ENCODE data around the gene INSM1. TPM values are rescaled to one million over a fixed set of nuclear protein-coding genes. Genes with fewer than 3 reads are reported as not detected.

Gene INSM1
- total RNA-seq, 1 donor from 2014 or later, result not detected

DNA sequence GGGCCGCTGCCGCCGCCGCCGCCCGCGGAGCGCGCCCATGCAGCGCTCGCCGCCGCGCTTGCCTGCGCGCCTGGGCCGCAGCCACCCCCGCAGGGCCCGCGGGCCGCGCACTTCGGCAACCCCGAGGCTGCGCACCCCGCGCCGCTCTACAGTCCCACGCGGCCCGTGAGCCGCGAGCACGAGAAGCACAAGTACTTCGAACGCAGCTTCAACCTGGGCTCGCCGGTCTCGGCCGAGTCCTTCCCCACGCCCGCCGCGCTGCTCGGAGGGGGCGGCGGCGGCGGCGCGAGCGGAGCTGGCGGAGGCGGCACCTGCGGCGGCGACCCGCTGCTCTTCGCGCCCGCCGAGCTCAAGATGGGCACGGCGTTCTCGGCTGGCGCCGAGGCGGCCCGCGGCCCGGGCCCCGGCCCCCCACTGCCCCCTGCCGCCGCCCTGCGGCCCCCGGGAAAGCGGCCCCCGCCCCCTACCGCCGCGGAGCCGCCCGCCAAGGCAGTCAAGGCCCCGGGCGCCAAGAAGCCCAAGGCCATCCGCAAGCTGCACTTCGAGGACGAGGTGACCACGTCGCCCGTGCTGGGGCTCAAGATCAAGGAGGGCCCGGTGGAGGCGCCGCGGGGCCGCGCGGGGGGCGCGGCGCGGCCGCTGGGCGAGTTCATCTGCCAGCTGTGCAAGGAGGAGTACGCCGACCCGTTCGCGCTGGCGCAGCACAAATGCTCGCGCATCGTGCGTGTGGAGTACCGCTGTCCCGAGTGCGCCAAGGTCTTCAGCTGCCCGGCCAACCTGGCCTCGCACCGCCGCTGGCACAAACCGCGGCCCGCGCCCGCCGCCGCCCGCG lies 730 bp downstream of the INSM1 start:
- Histone ChIP-seq H3K9me3 (no peaks in the 10 kb centered on the region), H3K27ac (no peak overlapping the region), H3K4me1 (peaks cover 41% of the 10 kb centered on the region), H3K27me3 (peaks cover 22% of the 10 kb centered on the region), H3K4me3 (peak overlapping the region; percentile 11 to 30), H3K36me3 (no peaks in the 10 kb centered on the region)
- no peak for DNase-seq (ENCODE audit: extremely low spot score in 2 of 2)
- intact Hi-C loops (cut with DNase I), result no loop called here
- TF ChIP-seq POLR2A (IDR thresholded peaks at IDR 0.05), result no peak
- TF ChIP-seq POLR2AphosphoS5 (IDR thresholded peaks at IDR 0.05; ENCODE audit: insufficient read depth in 1 of 2, low read depth in 1 of 2), result no peak
- TF ChIP-seq, protein P1, sequence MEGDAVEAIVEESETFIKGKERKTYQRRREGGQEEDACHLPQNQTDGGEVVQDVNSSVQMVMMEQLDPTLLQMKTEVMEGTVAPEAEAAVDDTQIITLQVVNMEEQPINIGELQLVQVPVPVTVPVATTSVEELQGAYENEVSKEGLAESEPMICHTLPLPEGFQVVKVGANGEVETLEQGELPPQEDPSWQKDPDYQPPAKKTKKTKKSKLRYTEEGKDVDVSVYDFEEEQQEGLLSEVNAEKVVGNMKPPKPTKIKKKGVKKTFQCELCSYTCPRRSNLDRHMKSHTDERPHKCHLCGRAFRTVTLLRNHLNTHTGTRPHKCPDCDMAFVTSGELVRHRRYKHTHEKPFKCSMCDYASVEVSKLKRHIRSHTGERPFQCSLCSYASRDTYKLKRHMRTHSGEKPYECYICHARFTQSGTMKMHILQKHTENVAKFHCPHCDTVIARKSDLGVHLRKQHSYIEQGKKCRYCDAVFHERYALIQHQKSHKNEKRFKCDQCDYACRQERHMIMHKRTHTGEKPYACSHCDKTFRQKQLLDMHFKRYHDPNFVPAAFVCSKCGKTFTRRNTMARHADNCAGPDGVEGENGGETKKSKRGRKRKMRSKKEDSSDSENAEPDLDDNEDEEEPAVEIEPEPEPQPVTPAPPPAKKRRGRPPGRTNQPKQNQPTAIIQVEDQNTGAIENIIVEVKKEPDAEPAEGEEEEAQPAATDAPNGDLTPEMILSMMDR (IDR thresholded peaks at IDR 0.05), result no peak

DNA sequence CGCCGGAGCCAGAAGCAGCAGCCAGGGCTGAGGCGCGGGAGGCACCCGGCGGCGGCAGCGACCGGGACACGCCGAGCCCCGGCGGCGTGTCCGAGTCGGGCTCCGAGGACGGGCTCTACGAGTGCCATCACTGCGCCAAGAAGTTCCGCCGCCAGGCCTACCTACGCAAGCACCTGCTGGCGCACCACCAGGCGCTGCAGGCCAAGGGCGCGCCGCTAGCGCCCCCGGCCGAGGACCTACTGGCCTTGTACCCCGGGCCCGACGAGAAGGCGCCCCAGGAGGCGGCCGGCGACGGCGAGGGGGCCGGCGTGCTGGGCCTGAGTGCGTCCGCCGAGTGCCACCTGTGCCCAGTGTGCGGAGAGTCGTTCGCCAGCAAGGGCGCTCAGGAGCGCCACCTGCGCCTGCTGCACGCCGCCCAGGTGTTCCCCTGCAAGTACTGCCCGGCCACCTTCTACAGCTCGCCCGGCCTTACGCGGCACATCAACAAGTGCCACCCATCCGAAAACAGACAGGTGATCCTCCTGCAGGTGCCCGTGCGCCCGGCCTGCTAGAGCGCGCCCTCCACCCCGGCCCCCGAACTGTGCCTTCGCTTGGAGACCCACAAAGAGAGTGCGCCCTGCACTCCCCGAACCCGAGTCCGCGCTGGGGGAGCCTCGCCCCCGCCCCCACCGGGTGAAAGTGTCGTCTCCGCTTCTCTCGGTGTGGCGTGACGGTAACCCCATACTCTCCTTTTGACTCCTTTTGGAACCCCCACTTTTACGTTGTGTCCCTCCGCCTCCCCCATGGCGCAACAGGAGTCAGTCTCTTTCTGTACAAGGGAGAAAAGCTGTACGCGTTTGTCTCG lies 1.6 kb downstream of the INSM1 start:
- intact Hi-C loops (cut with DNase I), result no loop called here
- Histone ChIP-seq H3K36me3 (no peaks in the 10 kb centered on the region), H3K27ac (no peak overlapping the region), H3K27me3 (peaks cover 14% of the 10 kb centered on the region), H3K4me1 (peaks cover 32% of the 10 kb centered on the region), H3K4me3 (peak overlapping the region; percentile 11 to 30), H3K9me3 (no peaks in the 10 kb centered on the region)
- TF ChIP-seq, protein P1 (IDR thresholded peaks at IDR 0.05), result no peak
- TF ChIP-seq POLR2A (IDR thresholded peaks at IDR 0.05), result no peak
- no peak for TF ChIP-seq POLR2AphosphoS5 (IDR thresholded peaks at IDR 0.05; ENCODE audit: insufficient read depth in 1 of 2, low read depth in 1 of 2)
- no peak for DNase-seq (ENCODE audit: extremely low spot score in 2 of 2)

DNA sequence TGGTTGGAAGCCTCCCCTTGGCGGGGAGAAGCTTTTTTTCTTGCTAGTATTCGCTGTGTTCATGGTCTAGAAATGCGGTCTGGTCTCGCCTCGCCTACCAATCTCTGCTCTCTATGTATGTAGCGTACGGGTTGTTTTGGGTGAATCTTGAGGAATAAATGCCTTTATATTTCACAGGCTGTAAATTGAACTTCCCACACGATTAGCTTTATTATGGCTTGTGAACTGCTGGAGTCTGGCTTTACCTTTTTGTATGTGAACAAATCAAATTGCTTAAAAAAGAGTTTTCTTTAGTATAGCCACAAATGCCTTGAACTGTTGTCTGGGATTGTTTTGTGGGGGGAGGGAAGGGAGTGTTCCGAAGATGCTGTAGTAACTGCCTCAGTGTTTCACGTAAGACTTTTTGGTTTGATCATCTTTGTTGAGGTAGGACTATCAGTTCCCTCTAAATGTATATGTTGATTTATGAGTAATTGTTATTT lies 2.2 kb downstream of the INSM1 start:
- Histone ChIP-seq H3K9me3 (no peaks in the 10 kb centered on the region), H3K27me3 (peaks cover 8% of the 10 kb centered on the region), H3K36me3 (no peaks in the 10 kb centered on the region), H3K27ac (no peak overlapping the region), H3K4me1 (peaks cover 26% of the 10 kb centered on the region), H3K4me3 (no peak overlapping the region)
- TF ChIP-seq, protein P1 (IDR thresholded peaks at IDR 0.05), result no peak
- DNase-seq (ENCODE audit: extremely low spot score in 2 of 2), result no peak
- intact Hi-C loops (cut with DNase I), result no loop called here

DNA sequence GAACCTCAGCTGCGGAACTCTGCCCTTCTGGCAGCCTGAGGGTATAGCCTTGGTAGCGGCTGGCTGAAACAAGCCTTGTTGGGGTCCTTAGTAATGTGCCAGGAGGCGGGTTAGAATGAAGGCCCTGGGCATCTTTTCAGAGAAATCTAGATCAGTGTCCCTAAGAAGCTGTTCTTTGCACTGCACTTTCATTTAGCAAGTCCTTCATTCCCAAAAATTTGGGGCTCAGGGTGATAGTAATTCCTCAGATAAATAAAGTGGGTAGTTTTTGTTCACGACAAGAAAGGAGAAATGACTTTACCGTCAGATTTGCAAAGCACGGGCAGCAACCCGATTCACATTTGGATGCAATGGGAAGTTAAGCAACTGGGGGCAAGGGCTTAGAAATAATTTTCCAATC lies 3.2 kb downstream of the INSM1 start:
- H3K27me3 ChIP-seq, result peaks cover 4% of the 10 kb centered on the region
- TF ChIP-seq POLR2AphosphoS5 (IDR thresholded peaks at IDR 0.05; ENCODE audit: insufficient read depth in 1 of 2, low read depth in 1 of 2) (no peak), POLR2A (IDR thresholded peaks at IDR 0.05) (no peak)
- TF ChIP-seq, protein P1 (IDR thresholded peaks at IDR 0.05), result no peak
- no peak for DNase-seq (ENCODE audit: extremely low spot score in 2 of 2)

More for the DNA sequence above, 3.2 kb downstream of the INSM1 start:
- H3K27ac ChIP-seq, result no peak overlapping the region
- no peaks in the 10 kb centered on the region for H3K9me3 ChIP-seq
- H3K4me3 ChIP-seq, result no peak overlapping the region
- no peaks in the 10 kb centered on the region for H3K36me3 ChIP-seq
- peaks cover 26% of the 10 kb centered on the region for H3K4me1 ChIP-seq
- intact Hi-C loops (cut with DNase I), result no loop called here

Measured in vagina (tissue), 2 donors.